ENCODE results near the gene MYO5A.

DNA sequence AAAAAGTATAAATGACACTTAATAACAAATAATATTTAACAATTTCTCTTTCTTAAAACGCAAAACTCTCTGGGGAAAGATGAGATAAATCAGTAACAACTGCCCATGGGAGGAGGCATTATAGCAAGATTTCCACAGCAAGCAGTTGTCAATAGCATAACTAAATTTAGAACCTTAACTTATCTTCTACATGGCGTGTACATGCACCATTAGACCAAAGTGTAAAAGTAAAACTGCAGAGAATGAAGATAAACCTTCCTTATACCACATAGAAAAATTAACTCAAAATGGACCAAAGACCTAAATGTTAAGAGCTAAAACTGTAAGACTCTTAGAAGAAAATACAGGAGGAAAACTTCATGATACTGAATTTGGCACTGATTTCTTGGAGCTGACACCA lies 39.9 kb downstream of the MYO5A start:
- TF ChIP-seq, protein P1, sequence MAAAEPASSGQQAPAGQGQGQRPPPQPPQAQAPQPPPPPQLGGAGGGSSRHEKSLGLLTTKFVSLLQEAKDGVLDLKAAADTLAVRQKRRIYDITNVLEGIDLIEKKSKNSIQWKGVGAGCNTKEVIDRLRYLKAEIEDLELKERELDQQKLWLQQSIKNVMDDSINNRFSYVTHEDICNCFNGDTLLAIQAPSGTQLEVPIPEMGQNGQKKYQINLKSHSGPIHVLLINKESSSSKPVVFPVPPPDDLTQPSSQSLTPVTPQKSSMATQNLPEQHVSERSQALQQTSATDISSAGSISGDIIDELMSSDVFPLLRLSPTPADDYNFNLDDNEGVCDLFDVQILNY (CRISPR knock-in tag; IDR thresholded peaks at IDR 0.05) = no peak
- TF ChIP-seq, protein P2, sequence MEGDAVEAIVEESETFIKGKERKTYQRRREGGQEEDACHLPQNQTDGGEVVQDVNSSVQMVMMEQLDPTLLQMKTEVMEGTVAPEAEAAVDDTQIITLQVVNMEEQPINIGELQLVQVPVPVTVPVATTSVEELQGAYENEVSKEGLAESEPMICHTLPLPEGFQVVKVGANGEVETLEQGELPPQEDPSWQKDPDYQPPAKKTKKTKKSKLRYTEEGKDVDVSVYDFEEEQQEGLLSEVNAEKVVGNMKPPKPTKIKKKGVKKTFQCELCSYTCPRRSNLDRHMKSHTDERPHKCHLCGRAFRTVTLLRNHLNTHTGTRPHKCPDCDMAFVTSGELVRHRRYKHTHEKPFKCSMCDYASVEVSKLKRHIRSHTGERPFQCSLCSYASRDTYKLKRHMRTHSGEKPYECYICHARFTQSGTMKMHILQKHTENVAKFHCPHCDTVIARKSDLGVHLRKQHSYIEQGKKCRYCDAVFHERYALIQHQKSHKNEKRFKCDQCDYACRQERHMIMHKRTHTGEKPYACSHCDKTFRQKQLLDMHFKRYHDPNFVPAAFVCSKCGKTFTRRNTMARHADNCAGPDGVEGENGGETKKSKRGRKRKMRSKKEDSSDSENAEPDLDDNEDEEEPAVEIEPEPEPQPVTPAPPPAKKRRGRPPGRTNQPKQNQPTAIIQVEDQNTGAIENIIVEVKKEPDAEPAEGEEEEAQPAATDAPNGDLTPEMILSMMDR (IDR thresholded peaks at IDR 0.05 in 2 of 3, conservative IDR thresholded peaks at IDR 0.05 in 1 of 3; ENCODE audit: insufficient read depth in 2 of 3, low read depth in 1 of 3, low read length in 3 of 3) = no peak
- TF ChIP-seq TFAM (CRISPR knock-in tag; conservative IDR thresholded peaks at IDR 0.05) (no peak), CBFB (CRISPR knock-in tag; IDR thresholded peaks at IDR 0.05) (no peak), CBX2 (IDR thresholded peaks at IDR 0.05; ENCODE audit: insufficient read depth, low read length, poor library complexity, severe bottlenecking) (no peak), THRAP3 (IDR thresholded peaks at IDR 0.05; ENCODE audit: borderline replicate concordance) (no peak), ZNF239 (CRISPR knock-in tag; IDR thresholded peaks at IDR 0.05) (no peak), OTX1 (CRISPR knock-in tag; IDR thresholded peaks at IDR 0.05) (no peak), SMARCA4 (IDR thresholded peaks at IDR 0.05) (no peak)
- TF ChIP-seq, protein P3, sequence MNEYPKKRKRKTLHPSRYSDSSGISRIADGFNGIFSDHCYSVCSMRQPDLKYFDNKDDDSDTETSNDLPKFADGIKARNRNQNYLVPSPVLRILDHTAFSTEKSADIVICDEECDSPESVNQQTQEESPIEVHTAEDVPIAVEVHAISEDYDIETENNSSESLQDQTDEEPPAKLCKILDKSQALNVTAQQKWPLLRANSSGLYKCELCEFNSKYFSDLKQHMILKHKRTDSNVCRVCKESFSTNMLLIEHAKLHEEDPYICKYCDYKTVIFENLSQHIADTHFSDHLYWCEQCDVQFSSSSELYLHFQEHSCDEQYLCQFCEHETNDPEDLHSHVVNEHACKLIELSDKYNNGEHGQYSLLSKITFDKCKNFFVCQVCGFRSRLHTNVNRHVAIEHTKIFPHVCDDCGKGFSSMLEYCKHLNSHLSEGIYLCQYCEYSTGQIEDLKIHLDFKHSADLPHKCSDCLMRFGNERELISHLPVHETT (CRISPR knock-in tag; conservative IDR thresholded peaks at IDR 0.05 in 1 of 2, IDR thresholded peaks at IDR 0.05 in 1 of 2) = no peak

All from K562 (cell line).